Heart left ventricle (tissue), 13 donors: ENCODE results near the gene INTS11.

Experiments
- POLR2A ChIP-seq, 2 donors: fragments of 450-650 bp; IDR thresholded peaks; one replicate each; pipeline ENCODE4 v1.6.1; 2017; ENCODE audit warnings: antibody characterized with exemption in 2 of 2, mild to moderate bottlenecking in 2 of 2, moderate library complexity in 2 of 2
- TF ChIP-seq, protein P1 (sequence below), 12 donors: fragments of 200-600 bp; sonication (generic) in 4 of 12; IDR thresholded peaks; one replicate each; pipeline versions ENCODE4 v1.5.0 to v1.8.0; 2018 to 2022; ENCODE audit warnings: antibody characterized with exemption in 12 of 12, mild to moderate bottlenecking in 5 of 12
- donor health status: ischemic (EF 13 %, LVEDD 7.1; RV severe dilation, severe dysfunction).
- donor health status: DM: no; HTN: yes; CAD: no.
- donor health status: DM: no; HTN: no; CAD: no.
- donor health status: ischemic (EF 25% LVEDD 6.9; RV normal size, moderate dysfunction).
- donor health status: ischemic (EF 25% LVEDD 5.7; RV mildly dilated, moderate dysfunction).
- donor health status: ischemic (EF 35%, LVEDD 5.7; RV mildly dilated, moderate dysfunction).
- donor health status: nonischemic (EF 11% LVEDD 7.7; RV severe dilation, severe dysfunction).
- donor health status: DM: yes; HTN: yes; CAD: no.
- donor health status: PGD.
- donor health status: ischemic (EF 29% LVEDD 5.4; RV normal size, mild dysfunction).
- donor health status: nonischemic (EF 23%, LVEDD 6.1; RV moderate dilation, normal function).

DNA sequence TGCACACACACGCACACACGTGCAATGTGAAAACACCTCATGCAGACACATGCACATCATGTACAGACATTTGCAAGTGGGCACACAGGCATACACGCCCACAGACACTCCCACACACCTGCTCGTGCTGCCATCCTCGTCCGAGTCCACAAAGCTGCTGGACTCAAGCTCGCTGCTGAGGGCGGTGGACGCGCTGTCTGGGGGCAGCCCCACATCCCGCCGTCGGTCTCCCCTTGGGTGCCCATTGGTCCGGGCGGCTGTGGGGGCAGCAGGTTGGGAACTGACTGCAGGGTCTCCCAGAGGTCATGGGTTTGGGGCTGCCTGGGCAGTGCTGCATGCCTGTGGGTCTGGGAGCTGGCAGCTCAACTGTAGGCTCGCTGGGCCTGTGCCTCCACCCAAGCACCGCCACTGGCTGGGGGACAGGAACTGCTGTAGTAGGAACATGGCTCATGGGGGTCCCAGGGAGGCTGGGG lies 17.1 kb upstream of the INTS11 start:
- TF ChIP-seq, protein P1, sequence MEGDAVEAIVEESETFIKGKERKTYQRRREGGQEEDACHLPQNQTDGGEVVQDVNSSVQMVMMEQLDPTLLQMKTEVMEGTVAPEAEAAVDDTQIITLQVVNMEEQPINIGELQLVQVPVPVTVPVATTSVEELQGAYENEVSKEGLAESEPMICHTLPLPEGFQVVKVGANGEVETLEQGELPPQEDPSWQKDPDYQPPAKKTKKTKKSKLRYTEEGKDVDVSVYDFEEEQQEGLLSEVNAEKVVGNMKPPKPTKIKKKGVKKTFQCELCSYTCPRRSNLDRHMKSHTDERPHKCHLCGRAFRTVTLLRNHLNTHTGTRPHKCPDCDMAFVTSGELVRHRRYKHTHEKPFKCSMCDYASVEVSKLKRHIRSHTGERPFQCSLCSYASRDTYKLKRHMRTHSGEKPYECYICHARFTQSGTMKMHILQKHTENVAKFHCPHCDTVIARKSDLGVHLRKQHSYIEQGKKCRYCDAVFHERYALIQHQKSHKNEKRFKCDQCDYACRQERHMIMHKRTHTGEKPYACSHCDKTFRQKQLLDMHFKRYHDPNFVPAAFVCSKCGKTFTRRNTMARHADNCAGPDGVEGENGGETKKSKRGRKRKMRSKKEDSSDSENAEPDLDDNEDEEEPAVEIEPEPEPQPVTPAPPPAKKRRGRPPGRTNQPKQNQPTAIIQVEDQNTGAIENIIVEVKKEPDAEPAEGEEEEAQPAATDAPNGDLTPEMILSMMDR (IDR thresholded peaks at IDR 0.05): no peak
- no peak for TF ChIP-seq POLR2A (IDR thresholded peaks at IDR 0.05)
